ENCODE results near the gene DNAL4. TPM values are rescaled to one million over a fixed set of nuclear protein-coding genes. Genes with fewer than 3 reads are reported as not detected.

DNAL4 gene
- polyA plus RNA-seq, 1 donor, result 16.8 TPM

DNA sequence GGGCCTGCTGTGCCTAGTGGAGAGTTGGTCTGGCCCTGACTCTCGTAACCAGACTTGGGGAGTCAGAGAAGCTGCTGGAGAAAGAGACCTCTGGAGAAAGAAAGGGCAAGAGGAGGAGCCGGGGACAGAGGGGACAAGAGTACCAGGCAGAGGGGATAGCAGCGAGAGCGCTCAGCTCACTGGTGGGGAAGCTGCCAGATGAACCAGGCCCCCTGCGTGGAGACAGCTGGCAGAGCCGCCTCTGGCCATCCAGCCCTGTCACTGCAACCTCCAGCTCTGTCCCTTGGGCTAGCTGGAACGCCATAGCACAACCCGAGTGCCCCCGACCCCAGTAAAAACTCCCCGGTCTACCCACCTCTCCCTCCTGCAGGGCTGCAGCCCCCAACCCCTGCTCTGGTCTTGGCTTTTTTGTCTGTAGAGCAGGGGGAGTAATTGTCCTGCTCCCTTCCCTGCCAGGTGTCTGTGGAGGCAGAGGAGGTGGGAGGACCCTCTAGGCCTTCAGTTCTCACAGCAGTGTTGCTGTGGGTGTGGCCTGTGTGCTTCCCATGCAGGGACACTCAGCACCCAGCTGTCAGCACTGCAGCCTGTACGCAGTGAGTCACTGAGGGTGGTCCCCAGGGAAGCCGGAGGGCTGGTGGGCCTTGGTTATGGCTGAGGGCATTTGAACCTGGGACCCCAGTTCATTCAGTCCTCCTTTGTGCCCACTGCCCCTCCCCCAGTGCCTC, 33.3 kb downstream of the DNAL4 start:
- no peaks in the 10 kb centered on the region for H3K27me3 ChIP-seq (ENCODE audit: control insufficient read depth, insufficient read depth, low read length)
- H3K4me3 ChIP-seq (ENCODE audit: low read length), result no peak overlapping the region
- no peaks in the 10 kb centered on the region for H3K9me3 ChIP-seq (ENCODE audit: control insufficient read depth, low read depth, low read length)
- peaks cover 4% of the 10 kb centered on the region for H3K4me1 ChIP-seq (ENCODE audit: control insufficient read depth, insufficient read depth, low read length)
- H3K36me3 ChIP-seq (ENCODE audit: control insufficient read depth, insufficient read depth, low read length), result no peaks in the 10 kb centered on the region
- no peak overlapping the region for H3K27ac ChIP-seq (ENCODE audit: low read length)
- WGBS (ENCODE audit: insufficient coverage, low lambda C conversion rate), result no CpG with 5 or more reads among the region's 12 CpGs
- no peak for DNase-seq

DNA sequence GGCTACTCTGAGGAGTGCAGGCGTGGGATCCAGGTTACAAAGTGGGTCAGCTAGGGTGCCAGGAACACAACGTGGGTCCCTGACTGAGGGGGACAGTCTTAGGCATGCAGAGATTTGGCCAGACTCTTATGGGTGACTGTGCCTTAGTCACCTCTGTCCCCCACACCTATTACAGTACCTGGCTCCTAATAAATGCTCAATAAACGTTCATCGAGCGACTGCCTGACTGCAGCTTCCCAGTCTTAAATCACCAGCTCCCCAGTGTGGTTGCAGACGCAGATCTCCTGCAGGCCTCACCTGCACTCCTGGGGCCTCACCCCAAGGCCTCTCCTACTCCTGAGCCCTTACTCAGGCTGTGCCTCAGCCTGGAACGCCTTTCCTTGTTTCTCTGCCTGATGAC, 34.9 kb downstream of the DNAL4 start:
- no peaks in the 10 kb centered on the region for H3K27me3 ChIP-seq (ENCODE audit: control insufficient read depth, insufficient read depth, low read length)
- no CpG with 5 or more reads among the region's 7 CpGs for WGBS (ENCODE audit: insufficient coverage, low lambda C conversion rate)
- H3K4me3 ChIP-seq (ENCODE audit: low read length), result no peak overlapping the region

DNA sequence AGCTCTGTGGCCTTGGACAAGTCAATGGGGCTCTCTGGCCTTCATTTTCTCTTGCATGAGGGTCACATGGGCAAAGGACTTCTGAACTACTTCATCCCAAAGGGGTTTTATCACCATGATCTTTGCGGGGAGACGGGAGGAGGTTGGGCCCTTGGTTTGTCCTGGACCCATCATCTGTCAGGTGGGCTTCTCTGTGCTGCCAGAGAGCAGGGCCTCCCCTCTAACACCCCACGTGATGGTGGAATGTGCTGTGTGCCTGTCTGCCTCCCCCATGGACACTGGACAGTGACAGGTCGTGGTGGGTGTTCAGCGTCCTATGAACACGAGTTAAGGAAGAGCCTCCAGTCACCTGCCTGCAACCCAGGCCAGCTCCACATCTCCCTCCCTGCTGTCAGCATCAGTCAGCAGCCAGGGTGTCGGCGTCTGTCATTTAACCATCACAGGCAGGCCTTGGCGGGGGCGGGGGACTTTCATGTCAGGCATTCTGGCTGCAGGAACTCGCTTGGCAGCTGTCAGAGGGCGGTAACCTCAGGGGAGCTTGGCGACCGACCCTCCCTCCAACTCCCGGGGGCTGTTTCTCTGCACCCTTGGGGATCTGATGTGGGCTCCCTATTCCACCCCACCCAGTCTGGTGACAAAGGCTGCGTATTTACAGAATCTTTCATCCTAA, 35.5 kb downstream of the DNAL4 start:
- no peak overlapping the region for H3K27ac ChIP-seq (ENCODE audit: low read length)
- H3K4me1 ChIP-seq (ENCODE audit: control insufficient read depth, insufficient read depth, low read length), result peaks cover 13% of the 10 kb centered on the region
- DNase-seq, result no peak
- H3K9me3 ChIP-seq (ENCODE audit: control insufficient read depth, low read depth, low read length), result no peaks in the 10 kb centered on the region
- no CpG with 5 or more reads among the region's 16 CpGs for WGBS (ENCODE audit: insufficient coverage, low lambda C conversion rate)
- H3K4me3 ChIP-seq (ENCODE audit: low read length), result no peak overlapping the region
- no peaks in the 10 kb centered on the region for H3K36me3 ChIP-seq (ENCODE audit: control insufficient read depth, insufficient read depth, low read length)
- no peaks in the 10 kb centered on the region for H3K27me3 ChIP-seq (ENCODE audit: control insufficient read depth, insufficient read depth, low read length)

More for the DNA sequence above, 34.9 kb downstream of the DNAL4 start:
- no peak overlapping the region for H3K27ac ChIP-seq (ENCODE audit: low read length)
- H3K36me3 ChIP-seq (ENCODE audit: control insufficient read depth, insufficient read depth, low read length), result no peaks in the 10 kb centered on the region
- H3K9me3 ChIP-seq (ENCODE audit: control insufficient read depth, low read depth, low read length), result no peaks in the 10 kb centered on the region
- peaks cover 7% of the 10 kb centered on the region for H3K4me1 ChIP-seq (ENCODE audit: control insufficient read depth, insufficient read depth, low read length)
- DNase-seq, result no peak

DNA sequence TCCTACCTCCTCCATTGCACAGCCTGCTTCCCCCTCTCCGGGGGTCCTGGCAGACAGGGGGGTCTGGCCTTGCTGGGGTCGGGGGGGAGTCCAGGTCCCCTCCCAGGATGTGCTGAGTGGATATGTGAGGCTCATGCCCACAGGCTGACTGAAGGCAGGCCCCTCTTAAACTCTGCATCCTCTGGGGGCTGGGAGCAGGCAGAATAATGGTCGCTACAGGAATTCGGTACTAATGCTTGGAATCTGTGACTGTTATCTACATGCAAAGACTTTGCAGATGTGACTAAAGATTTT, 36.5 kb downstream of the DNAL4 start:
- Histone ChIP-seq H3K36me3 (ENCODE audit: control insufficient read depth, insufficient read depth, low read length) (peaks cover 3% of the 10 kb centered on the region), H3K4me3 (ENCODE audit: low read length) (no peak overlapping the region), H3K27ac (ENCODE audit: low read length) (no peak overlapping the region), H3K9me3 (ENCODE audit: control insufficient read depth, low read depth, low read length) (no peaks in the 10 kb centered on the region), H3K27me3 (ENCODE audit: control insufficient read depth, insufficient read depth, low read length) (no peaks in the 10 kb centered on the region), H3K4me1 (ENCODE audit: control insufficient read depth, insufficient read depth, low read length) (peaks cover 11% of the 10 kb centered on the region)
- no peak for DNase-seq
- WGBS (ENCODE audit: insufficient coverage, low lambda C conversion rate), result no CpG with 5 or more reads among the region's 4 CpGs

DNA sequence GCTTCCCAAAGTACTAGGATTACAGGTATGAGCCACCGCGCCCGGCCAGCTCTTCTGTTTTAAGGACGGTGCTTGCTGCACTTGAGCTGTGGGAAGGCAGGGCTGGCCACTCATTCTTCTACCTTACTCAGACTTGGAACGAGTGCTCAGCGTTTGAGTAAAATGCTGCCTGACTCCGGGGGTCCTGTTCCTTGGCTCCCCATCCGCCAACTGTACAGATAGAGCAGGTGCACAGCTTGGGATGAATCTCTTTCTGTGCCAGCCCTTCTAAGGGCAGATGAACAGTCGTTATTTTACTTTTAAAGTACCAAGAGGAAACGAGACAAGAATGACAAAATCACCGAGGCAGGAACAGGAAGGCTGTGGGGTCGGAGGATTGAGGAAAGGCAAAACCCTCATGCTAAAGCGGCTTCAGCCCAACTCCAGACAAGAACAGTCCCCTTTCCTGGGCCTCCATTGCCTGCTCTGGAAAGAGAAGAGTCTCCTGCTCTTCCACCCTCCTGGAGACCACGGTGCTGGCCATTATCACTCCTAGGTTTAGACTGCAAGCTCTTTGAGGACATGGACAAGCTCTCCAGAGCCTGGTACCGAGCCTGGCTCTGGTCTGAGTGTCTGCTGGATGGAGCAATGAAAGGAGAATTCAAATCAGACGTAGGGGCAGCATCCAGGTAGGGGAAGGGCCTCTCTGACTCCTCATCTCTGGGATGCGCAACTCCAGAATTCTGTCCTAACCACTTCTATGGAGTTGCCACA, 37.1 kb downstream of the DNAL4 start:
- no peak overlapping the region for H3K27ac ChIP-seq (ENCODE audit: low read length)
- DNase-seq, result no peak
- peaks cover 10% of the 10 kb centered on the region for H3K4me1 ChIP-seq (ENCODE audit: control insufficient read depth, insufficient read depth, low read length)
- H3K27me3 ChIP-seq (ENCODE audit: control insufficient read depth, insufficient read depth, low read length), result no peaks in the 10 kb centered on the region
- peak overlapping the region; percentile 58 for H3K4me3 ChIP-seq (ENCODE audit: low read length)
- no peaks in the 10 kb centered on the region for H3K9me3 ChIP-seq (ENCODE audit: control insufficient read depth, low read depth, low read length)
- WGBS (ENCODE audit: insufficient coverage, low lambda C conversion rate), result 100% methylated on average over 1 of the region's 17 CpGs
- H3K36me3 ChIP-seq (ENCODE audit: control insufficient read depth, insufficient read depth, low read length), result peaks cover 8% of the 10 kb centered on the region

DNA sequence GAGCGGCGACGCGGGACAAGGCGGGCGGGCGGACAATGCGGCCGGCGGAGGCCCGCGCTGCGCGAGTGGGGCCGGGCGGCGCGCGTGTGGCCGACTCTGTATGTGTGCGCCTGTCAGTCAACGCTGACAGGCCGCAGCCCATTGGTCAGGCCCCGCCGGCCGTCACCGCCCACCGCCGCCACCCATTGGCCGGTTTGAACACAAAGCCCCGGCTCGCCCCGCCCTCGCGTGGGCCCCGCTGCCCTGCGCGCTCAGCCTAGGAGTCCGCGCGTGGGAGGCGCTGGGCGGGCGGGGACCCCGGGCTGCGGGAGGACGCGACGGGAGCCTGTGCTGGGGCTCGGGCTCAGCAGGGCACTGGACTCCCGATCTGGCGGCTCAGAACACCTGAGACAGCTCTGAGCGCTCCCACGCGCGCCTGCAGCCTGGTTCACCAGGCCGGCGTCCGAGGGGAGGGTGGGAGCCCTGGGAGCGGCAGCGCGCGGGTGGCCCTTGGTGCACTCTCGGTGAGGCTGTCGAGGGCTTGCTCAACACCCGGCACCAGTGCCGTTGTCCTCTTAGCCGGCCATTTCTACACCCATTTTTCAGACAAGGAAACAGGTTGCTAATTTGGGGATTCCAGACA, 37.9 kb downstream of the DNAL4 start, which contains the start of gene SUN2:
SUN2 (minus strand) TSS at position 88 of the 622 bp plus-strand sequence. CDS start 3,370 bp downstream, outside the sequence.
- Histone ChIP-seq H3K36me3 (ENCODE audit: control insufficient read depth, insufficient read depth, low read length) (peaks cover 16% of the 10 kb centered on the region), H3K27ac (ENCODE audit: low read length) (peak within 1 kb of the TSS; percentile 96), H3K4me3 (ENCODE audit: low read length) (peak within 1 kb of the TSS; percentile 58), H3K27me3 (ENCODE audit: control insufficient read depth, insufficient read depth, low read length) (no peaks in the 10 kb centered on the region), H3K4me1 (ENCODE audit: control insufficient read depth, insufficient read depth, low read length) (peaks cover 10% of the 10 kb centered on the region), H3K9me3 (ENCODE audit: control insufficient read depth, low read depth, low read length) (no peaks in the 10 kb centered on the region)
- no CpG with 5 or more reads among the region's 68 CpGs for WGBS (ENCODE audit: insufficient coverage, low lambda C conversion rate)
- DNase-seq, result peak; percentile 88 to 93

DNA sequence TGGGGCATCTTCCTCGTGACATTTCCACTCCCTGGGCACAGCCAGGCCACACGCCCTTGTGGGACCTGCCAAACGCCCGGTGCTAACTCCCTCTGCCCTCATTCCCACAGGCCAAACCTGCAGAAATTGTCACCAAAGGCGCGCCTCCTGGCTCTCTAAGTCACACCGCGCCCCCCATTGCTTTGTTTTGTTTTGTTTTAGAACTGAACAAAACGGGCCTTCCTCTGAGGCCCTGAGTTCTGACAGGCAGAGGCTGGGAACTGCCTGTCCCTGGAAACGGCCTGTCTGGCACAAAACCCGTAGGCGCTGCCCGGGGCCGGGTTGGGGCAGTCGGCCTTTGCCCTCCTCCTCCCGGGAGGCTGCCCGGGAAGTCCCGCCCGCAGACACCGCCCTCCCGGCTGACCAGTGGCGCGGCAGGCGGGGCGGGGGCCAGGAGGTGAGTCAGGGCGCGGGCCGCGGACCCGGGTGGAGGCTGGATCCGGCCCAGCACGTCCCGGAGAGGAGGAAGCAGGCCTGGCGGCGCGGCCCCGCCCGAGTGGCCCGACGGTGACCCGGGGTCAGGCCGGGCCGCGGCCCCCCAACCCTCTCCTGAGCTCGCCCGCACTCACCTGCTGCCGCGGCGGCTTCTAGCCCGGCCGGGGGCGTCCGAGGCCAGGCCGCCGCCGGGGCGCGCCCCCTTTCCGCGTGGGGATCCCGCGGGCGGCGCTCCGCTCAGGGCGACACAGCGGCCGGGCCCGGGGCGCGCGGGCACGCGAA, 38.6 kb downstream of the DNAL4 start:
- Histone ChIP-seq H3K9me3 (ENCODE audit: control insufficient read depth, low read depth, low read length) (no peaks in the 10 kb centered on the region), H3K36me3 (ENCODE audit: control insufficient read depth, insufficient read depth, low read length) (peaks cover 23% of the 10 kb centered on the region), H3K4me1 (ENCODE audit: control insufficient read depth, insufficient read depth, low read length) (peaks cover 10% of the 10 kb centered on the region), H3K27me3 (ENCODE audit: control insufficient read depth, insufficient read depth, low read length) (no peaks in the 10 kb centered on the region), H3K27ac (ENCODE audit: low read length) (peak overlapping the region; percentile 96), H3K4me3 (ENCODE audit: low read length) (peak overlapping the region; percentile 54)
- WGBS (ENCODE audit: insufficient coverage, low lambda C conversion rate), result no CpG with 5 or more reads among the region's 74 CpGs
- peak; percentile 82 to 91 for DNase-seq

DNA sequence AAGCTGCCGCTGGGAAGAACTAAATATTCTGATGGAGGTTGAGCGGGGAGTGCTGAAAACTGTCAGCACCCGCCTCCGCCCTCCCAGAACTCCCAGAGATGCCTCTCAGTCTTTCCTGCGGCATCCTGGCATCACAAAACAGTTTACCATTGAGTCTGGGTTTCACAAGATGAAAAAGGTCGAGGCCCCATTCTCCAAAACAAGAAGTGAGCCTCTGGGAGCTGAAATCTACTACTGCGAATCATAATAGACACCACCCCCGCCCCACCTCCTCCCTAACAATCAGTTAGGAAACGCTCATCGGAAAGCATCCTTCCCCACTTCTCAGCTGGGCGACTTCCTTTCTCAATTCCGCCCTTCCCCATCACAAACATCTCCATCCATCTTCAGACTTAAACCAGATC, 39.2 kb downstream of the DNAL4 start:
- WGBS (ENCODE audit: insufficient coverage, low lambda C conversion rate), result no CpG with 5 or more reads among the region's 12 CpGs
- peaks cover 29% of the 10 kb centered on the region for H3K36me3 ChIP-seq (ENCODE audit: control insufficient read depth, insufficient read depth, low read length)
- H3K27ac ChIP-seq (ENCODE audit: low read length), result peak overlapping the region; percentile 96
- H3K9me3 ChIP-seq (ENCODE audit: control insufficient read depth, low read depth, low read length), result no peaks in the 10 kb centered on the region
- peaks cover 10% of the 10 kb centered on the region for H3K4me1 ChIP-seq (ENCODE audit: control insufficient read depth, insufficient read depth, low read length)
- no peaks in the 10 kb centered on the region for H3K27me3 ChIP-seq (ENCODE audit: control insufficient read depth, insufficient read depth, low read length)
- no peak for DNase-seq
- peak overlapping the region; percentile 54 for H3K4me3 ChIP-seq (ENCODE audit: low read length)

DNA sequence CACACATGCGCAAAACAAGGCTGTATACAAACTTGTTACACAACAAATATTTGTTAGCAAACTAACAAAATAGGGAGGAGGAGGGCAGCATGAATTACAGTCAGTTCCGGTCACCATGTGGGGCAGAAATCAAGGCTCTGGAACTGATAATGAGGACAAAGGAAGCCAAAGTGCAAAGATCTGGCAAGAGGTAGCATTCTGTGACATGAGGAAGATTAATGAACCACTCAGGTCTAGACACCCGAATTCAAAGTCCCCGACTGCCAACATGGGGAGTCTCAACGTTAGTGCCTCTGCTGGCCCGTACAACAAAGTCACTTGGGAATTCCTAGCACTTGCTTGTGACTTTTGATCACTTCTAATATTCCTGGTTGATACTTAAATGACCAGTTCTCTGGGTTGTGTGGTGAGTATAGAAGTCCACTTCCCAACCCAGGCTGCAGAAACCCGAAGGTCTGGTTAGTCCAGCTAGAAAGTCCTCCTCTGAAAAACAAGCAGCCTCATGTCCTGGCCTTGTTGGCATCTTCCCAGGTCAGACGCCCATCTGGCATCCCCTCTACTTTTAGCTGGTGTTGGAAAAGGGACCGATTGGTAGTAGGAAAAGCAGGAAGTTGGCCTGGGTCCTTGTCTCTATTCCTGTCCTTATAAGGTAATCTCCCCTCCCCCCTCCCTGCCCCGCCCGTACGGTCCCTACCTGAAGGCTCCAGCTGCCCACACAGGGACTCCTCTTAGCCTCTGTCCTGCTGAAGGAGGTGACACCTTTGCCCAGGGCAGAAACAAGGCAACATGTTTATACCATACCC, 39.8 kb downstream of the DNAL4 start:
- Histone ChIP-seq H3K4me1 (ENCODE audit: control insufficient read depth, insufficient read depth, low read length) (peaks cover 10% of the 10 kb centered on the region), H3K36me3 (ENCODE audit: control insufficient read depth, insufficient read depth, low read length) (peaks cover 35% of the 10 kb centered on the region), H3K27ac (ENCODE audit: low read length) (peak overlapping the region; percentile 96), H3K4me3 (ENCODE audit: low read length) (peak overlapping the region; percentile 54), H3K27me3 (ENCODE audit: control insufficient read depth, insufficient read depth, low read length) (no peaks in the 10 kb centered on the region), H3K9me3 (ENCODE audit: control insufficient read depth, low read depth, low read length) (no peaks in the 10 kb centered on the region)
- peak; percentile 65 to 85 for DNase-seq
- WGBS (ENCODE audit: insufficient coverage, low lambda C conversion rate), result 20% methylated on average over 1 of the region's 12 CpGs
